H1 (cell line): ENCODE measurements around the gene SELENBP1. TPM values are rescaled to one million over a fixed set of nuclear protein-coding genes. Genes with fewer than 3 reads are reported as not detected.

ENCODE experiments used
- CHD1 ChIP-seq: IDR thresholded peaks from 2 replicates; pipeline ENCODE4 v1.6.1; 2012; ENCODE audit warnings: low read depth, low read length, improper control_type of control experiment
- GTF2F1 ChIP-seq: IDR thresholded peaks from 2 replicates; pipeline ENCODE4 v1.6.1; 2012; ENCODE audit warnings: low read depth, low read length, improper control_type of control experiment, borderline replicate concordance
- HDAC2 ChIP-seq, 2 experiments: fragments of 300-600 bp in 1 of 2; sonication (generic) in 1 of 2; IDR thresholded peaks; 2 replicates each; pipeline ENCODE4 v1.6.1; 2011 to 2012; ENCODE audit warnings: low read depth in 2 of 2, low read length in 2 of 2, mild to moderate bottlenecking in 2 of 2, moderate library complexity in 2 of 2, borderline replicate concordance in 1 of 2, inconsistent platforms in 1 of 2
- NRF1 ChIP-seq: IDR thresholded peaks from 2 replicates; pipeline ENCODE4 v1.6.1; 2011; ENCODE audit warnings: mild to moderate bottlenecking, low read depth, low read length, improper control_type of control experiment
- SAP30 ChIP-seq: fragments of 300-600 bp; sonication (generic); IDR thresholded peaks from 2 replicates; pipeline ENCODE4 v1.7.1; 2012; ENCODE audit warnings: low read length, moderate library complexity, mild to moderate bottlenecking, inconsistent platforms; ENCODE audit not compliant: insufficient read depth, insufficient replicate concordance
- polyA plus RNA-seq, 7 experiments: library from polyadenylated mRNA; depleted of rRNA in 3 of 7; stranded (reverse) in 5 of 7; unstranded in 2 of 7; fragments of >200 nt in 5 of 7; fragments of 200-250 nt in 2 of 7; gene quantifications; 1 replicate in 5 of 7; 2 replicates in 1 of 7; 4 replicates in 1 of 7; pipeline versions ENCODE4 v1.2.1 to v1.2.3, GENCODE V29; 2011 to 2013; ENCODE audit warnings: missing spikeins in 2 of 7, mixed read lengths in 2 of 7
- total RNA-seq: library from RNA; stranded (reverse); fragmentation: NEBNext Ultra II Directional; extraction: Animal tissue kit (Norgen Biotek cat#: 25700); gene quantifications from 2 replicates; pipeline ENCODE4 v1.2.1, GENCODE V29; 2021
- TF ChIP-seq, protein P1 (sequence below): IDR thresholded peaks from 2 replicates; pipeline ENCODE4 v1.6.1; 2012; ENCODE audit warnings: inconsistent platforms
- TF ChIP-seq, protein P2 (sequence below): IDR thresholded peaks from 2 replicates; pipeline ENCODE4 v1.6.1; 2011; ENCODE audit warnings: low read depth, mild to moderate bottlenecking, low read length; ENCODE audit not compliant: insufficient read depth
- TF ChIP-seq, protein P3 (sequence below): IDR thresholded peaks from 2 replicates; pipeline ENCODE4 v1.6.1; 2012; ENCODE audit warnings: low read length, inconsistent platforms

The SELENBP1 gene
- total and polyA plus RNA-seq, 2 of the 8 experiments (the other 6 are each of a cell fraction or from before 2014, with no cell fraction given) = 20.0 to 32.4 TPM

DNA sequence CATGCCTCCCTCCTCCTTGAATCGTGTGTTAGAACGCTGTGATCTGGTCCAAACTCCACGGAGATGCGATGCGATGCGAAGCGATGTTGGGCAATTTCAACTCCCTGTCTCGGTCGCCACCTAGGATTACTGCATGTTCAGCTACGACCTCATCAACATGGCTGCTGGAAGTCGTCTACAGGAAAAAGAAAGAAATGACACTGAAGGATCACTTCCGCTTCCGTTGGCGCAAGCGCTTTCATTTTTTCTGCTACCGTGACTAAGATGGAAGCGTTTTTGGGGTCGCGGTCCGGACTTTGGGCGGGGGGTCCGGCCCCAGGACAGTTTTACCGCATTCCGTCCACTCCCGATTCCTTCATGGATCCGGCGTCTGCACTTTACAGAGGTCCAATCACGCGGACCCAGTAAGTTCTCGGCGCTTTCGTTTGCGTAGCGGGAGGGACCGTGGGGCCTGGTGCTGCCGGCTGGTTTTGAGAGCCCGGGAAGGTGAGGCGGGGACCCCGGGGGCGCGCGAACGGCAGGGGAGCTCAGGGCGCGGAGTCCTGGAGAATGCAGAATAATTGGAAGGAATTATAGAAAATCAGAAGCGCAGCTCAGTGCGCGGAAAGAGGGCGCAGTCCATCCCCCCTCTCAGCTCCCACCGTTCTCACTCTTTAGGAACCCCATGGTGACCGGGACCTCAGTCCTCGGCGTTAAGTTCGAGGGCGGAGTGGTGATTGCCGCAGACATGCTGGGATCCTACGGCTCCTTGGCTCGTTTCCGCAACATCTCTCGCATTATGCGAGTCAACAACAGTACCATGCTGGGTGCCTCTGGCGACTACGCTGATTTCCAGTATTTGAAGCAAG lies 27.0 kb upstream of the SELENBP1 start, which contains the start of gene PSMB4 (continued):
- TF ChIP-seq HDAC2 (IDR thresholded peaks at IDR 0.05; ENCODE audit: borderline replicate concordance in 1 of 2, low read depth in 2 of 2, low read length in 2 of 2) = 0 out of 4 replicates have a peak, but pooled peaks of 1 of the 2 experiments have one; percentile 41
- TF ChIP-seq, protein P1, sequence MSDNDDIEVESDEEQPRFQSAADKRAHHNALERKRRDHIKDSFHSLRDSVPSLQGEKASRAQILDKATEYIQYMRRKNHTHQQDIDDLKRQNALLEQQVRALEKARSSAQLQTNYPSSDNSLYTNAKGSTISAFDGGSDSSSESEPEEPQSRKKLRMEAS = peak; percentile 49; the same call in 1 of the 2 replicates
- no peak for TF ChIP-seq GTF2F1
- TF ChIP-seq CHD1 = no peak
- TF ChIP-seq, protein P2, sequence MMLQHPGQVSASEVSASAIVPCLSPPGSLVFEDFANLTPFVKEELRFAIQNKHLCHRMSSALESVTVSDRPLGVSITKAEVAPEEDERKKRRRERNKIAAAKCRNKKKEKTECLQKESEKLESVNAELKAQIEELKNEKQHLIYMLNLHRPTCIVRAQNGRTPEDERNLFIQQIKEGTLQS = no peak
- TF ChIP-seq NRF1 = no peak
- TF ChIP-seq SAP30 = no peak
- TF ChIP-seq, protein P3, sequence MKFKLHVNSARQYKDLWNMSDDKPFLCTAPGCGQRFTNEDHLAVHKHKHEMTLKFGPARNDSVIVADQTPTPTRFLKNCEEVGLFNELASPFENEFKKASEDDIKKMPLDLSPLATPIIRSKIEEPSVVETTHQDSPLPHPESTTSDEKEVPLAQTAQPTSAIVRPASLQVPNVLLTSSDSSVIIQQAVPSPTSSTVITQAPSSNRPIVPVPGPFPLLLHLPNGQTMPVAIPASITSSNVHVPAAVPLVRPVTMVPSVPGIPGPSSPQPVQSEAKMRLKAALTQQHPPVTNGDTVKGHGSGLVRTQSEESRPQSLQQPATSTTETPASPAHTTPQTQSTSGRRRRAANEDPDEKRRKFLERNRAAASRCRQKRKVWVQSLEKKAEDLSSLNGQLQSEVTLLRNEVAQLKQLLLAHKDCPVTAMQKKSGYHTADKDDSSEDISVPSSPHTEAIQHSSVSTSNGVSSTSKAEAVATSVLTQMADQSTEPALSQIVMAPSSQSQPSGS = no peak
